ENCODE data around the gene PFKL.

DNA sequence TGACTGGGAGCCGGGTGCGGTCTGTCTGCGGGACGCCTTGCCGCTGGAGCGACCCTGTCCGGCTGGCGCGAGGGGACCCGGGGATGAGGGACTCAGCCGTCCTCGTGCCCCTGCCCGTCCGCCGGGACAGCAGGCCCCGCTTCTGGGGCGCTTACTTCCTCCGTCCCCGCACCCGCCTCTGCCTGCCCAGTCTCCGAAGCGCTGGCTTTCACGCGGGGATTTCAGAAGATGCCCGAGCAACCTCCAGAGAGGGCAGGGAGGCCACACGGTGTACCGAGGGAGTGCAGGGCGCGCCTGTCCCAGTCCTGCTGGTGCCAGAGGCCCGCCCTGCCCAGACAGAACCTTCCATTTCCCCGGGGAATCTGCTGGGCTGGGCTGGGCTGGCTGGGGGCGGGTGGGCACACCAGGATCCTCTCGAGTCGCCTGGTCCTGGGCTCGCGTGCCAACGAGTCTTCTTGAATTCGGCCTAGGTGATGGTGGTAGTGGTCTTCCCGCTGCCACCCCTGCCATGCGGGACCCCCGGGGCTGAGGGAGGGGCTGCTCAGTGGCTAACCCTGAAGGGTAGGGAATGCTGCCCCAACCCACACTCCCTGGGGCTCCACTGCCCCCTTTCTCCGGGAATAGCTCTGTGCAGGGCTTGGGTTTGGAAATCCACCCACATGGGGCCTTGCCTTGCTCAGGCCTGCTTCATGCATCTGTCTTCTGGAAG, 51.1 kb downstream of the PFKL start:
- TF ChIP-seq NR3C1 (IDR thresholded peaks at IDR 0.05) (no peak), KDM1A (IDR thresholded peaks at IDR 0.05; ENCODE audit: low read depth) (no peak), CBX2 (IDR thresholded peaks at IDR 0.05; ENCODE audit: borderline replicate concordance, low read depth) (no peak), EP300 (IDR thresholded peaks at IDR 0.05) (no peak), HOXA7 (CRISPR knock-in tag; IDR thresholded peaks at IDR 0.05) (no peak), MAFK (IDR thresholded peaks at IDR 0.05; ENCODE audit: partially characterized antibody) (no peak), PBX3 (IDR thresholded peaks at IDR 0.05) (no peak), CEBPB (IDR thresholded peaks at IDR 0.05) (no peak), RARB (CRISPR knock-in tag; IDR thresholded peaks at IDR 0.05) (no peak), SMC3 (IDR thresholded peaks at IDR 0.05) (no peak)
- TF ChIP-seq, protein P1, sequence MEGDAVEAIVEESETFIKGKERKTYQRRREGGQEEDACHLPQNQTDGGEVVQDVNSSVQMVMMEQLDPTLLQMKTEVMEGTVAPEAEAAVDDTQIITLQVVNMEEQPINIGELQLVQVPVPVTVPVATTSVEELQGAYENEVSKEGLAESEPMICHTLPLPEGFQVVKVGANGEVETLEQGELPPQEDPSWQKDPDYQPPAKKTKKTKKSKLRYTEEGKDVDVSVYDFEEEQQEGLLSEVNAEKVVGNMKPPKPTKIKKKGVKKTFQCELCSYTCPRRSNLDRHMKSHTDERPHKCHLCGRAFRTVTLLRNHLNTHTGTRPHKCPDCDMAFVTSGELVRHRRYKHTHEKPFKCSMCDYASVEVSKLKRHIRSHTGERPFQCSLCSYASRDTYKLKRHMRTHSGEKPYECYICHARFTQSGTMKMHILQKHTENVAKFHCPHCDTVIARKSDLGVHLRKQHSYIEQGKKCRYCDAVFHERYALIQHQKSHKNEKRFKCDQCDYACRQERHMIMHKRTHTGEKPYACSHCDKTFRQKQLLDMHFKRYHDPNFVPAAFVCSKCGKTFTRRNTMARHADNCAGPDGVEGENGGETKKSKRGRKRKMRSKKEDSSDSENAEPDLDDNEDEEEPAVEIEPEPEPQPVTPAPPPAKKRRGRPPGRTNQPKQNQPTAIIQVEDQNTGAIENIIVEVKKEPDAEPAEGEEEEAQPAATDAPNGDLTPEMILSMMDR (IDR thresholded peaks at IDR 0.05), result no peak
- TF ChIP-seq, protein P2, sequence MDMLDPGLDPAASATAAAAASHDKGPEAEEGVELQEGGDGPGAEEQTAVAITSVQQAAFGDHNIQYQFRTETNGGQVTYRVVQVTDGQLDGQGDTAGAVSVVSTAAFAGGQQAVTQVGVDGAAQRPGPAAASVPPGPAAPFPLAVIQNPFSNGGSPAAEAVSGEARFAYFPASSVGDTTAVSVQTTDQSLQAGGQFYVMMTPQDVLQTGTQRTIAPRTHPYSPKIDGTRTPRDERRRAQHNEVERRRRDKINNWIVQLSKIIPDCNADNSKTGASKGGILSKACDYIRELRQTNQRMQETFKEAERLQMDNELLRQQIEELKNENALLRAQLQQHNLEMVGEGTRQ (IDR thresholded peaks at IDR 0.05), result no peak
- TF ChIP-seq, protein P3, sequence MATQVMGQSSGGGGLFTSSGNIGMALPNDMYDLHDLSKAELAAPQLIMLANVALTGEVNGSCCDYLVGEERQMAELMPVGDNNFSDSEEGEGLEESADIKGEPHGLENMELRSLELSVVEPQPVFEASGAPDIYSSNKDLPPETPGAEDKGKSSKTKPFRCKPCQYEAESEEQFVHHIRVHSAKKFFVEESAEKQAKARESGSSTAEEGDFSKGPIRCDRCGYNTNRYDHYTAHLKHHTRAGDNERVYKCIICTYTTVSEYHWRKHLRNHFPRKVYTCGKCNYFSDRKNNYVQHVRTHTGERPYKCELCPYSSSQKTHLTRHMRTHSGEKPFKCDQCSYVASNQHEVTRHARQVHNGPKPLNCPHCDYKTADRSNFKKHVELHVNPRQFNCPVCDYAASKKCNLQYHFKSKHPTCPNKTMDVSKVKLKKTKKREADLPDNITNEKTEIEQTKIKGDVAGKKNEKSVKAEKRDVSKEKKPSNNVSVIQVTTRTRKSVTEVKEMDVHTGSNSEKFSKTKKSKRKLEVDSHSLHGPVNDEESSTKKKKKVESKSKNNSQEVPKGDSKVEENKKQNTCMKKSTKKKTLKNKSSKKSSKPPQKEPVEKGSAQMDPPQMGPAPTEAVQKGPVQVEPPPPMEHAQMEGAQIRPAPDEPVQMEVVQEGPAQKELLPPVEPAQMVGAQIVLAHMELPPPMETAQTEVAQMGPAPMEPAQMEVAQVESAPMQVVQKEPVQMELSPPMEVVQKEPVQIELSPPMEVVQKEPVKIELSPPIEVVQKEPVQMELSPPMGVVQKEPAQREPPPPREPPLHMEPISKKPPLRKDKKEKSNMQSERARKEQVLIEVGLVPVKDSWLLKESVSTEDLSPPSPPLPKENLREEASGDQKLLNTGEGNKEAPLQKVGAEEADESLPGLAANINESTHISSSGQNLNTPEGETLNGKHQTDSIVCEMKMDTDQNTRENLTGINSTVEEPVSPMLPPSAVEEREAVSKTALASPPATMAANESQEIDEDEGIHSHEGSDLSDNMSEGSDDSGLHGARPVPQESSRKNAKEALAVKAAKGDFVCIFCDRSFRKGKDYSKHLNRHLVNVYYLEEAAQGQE (IDR thresholded peaks at IDR 0.05), result no peak
